ENCODE data around the gene RPL5.

- TF ChIP-seq POLR2AphosphoS5 (IDR thresholded peaks at IDR 0.05; ENCODE audit: low read depth) (no peak), CTCF (conservative IDR thresholded peaks at IDR 0.05; ENCODE audit: low read depth in 2 of 2) (no peak), EZH2 (IDR thresholded peaks at IDR 0.05; ENCODE audit: low read depth, unreplicated experiment) (no peak), ZNF331 (CRISPR knock-in tag; IDR thresholded peaks at IDR 0.05; ENCODE audit: low read depth) (no peak), EZH2phosphoT487 (IDR thresholded peaks at IDR 0.05; ENCODE audit: unreplicated experiment) (no peak), JUNB (IDR thresholded peaks at IDR 0.05; ENCODE audit: unreplicated experiment) (no peak)
- TF ChIP-seq, protein P1, sequence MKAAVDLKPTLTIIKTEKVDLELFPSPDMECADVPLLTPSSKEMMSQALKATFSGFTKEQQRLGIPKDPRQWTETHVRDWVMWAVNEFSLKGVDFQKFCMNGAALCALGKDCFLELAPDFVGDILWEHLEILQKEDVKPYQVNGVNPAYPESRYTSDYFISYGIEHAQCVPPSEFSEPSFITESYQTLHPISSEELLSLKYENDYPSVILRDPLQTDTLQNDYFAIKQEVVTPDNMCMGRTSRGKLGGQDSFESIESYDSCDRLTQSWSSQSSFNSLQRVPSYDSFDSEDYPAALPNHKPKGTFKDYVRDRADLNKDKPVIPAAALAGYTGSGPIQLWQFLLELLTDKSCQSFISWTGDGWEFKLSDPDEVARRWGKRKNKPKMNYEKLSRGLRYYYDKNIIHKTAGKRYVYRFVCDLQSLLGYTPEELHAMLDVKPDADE (IDR thresholded peaks at IDR 0.05), result no peak
- TF ChIP-seq, protein P2, sequence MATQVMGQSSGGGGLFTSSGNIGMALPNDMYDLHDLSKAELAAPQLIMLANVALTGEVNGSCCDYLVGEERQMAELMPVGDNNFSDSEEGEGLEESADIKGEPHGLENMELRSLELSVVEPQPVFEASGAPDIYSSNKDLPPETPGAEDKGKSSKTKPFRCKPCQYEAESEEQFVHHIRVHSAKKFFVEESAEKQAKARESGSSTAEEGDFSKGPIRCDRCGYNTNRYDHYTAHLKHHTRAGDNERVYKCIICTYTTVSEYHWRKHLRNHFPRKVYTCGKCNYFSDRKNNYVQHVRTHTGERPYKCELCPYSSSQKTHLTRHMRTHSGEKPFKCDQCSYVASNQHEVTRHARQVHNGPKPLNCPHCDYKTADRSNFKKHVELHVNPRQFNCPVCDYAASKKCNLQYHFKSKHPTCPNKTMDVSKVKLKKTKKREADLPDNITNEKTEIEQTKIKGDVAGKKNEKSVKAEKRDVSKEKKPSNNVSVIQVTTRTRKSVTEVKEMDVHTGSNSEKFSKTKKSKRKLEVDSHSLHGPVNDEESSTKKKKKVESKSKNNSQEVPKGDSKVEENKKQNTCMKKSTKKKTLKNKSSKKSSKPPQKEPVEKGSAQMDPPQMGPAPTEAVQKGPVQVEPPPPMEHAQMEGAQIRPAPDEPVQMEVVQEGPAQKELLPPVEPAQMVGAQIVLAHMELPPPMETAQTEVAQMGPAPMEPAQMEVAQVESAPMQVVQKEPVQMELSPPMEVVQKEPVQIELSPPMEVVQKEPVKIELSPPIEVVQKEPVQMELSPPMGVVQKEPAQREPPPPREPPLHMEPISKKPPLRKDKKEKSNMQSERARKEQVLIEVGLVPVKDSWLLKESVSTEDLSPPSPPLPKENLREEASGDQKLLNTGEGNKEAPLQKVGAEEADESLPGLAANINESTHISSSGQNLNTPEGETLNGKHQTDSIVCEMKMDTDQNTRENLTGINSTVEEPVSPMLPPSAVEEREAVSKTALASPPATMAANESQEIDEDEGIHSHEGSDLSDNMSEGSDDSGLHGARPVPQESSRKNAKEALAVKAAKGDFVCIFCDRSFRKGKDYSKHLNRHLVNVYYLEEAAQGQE (IDR thresholded peaks at IDR 0.05; ENCODE audit: unreplicated experiment), result no peak
Observed at GRCh38 chr1:92826792-92827191, 5.0 kb upstream of the RPL5 start.

All from GM23338 (cell line).